Skin epidermis (tissue), 12 donors: ENCODE measurements around the gene C3orf70.
"Not testable (repeated sequence)": the region's sequence is repeated elsewhere in the genome, so short reads cannot be mapped to it uniquely, and the experiment has no call there.

Source experiments
- H3K27ac ChIP-seq, 21 experiments: fragments of 200-600 bp; sonication (generic) in 11 of 21; one replicate each; pipeline ENCODE4 v1.5.0; 2020; ENCODE audit warnings: mild to moderate bottlenecking in 3 of 21, inconsistent platforms in 2 of 21, moderate library complexity in 2 of 21
- H3K4me3 ChIP-seq, 7 experiments: fragments of 200-600 bp; sonication (generic) in 2 of 7; one replicate each; pipeline ENCODE4 v1.5.0; 2020; ENCODE audit warnings: inconsistent platforms in 2 of 7, mild to moderate bottlenecking in 2 of 7, moderate library complexity in 1 of 7

Gene C3orf70

GRCh38 chr3:185153171-185153771 lies 411 bp upstream of the C3orf70 start:
- peak overlapping the region; percentile 40 to 54 (median 49) for H3K4me3 ChIP-seq
- peak overlapping the region in 10 of 21 experiments; percentile 22 to 75 (median 50) for H3K27ac ChIP-seq

- Histone ChIP-seq H3K4me3 (peak overlapping the region; percentile 40 to 54 (median 49)), H3K27ac (peak overlapping the region in 15 of 21 experiments; percentile 1 to 75 (median 63))
These were observed 873 bp downstream of the C3orf70 start for GRCh38 chr3:185151964-185152409.

- H3K4me3 ChIP-seq, result peak overlapping the region in 2 of 7 experiments; percentile 40 to 49
- H3K27ac ChIP-seq, result peak overlapping the region in 3 of 21 experiments; percentile 1 to 75 (median 63)
These were observed 1.5 kb downstream of the C3orf70 start for GRCh38 chr3:185151101-185151963.

- Histone ChIP-seq H3K27ac (no peak overlapping the region), H3K4me3 (no peak overlapping the region)
These were observed 2.3 kb downstream of the C3orf70 start for GRCh38 chr3:185150561-185150960.

GRCh38 chr3:185149591-185149990 lies 3.3 kb downstream of the C3orf70 start:
- Histone ChIP-seq H3K4me3 (no peak overlapping the region), H3K27ac (no peak overlapping the region)

GRCh38 chr3:185145511-185145910 lies 7.3 kb downstream of the C3orf70 start:
- no peak overlapping the region for H3K4me3 ChIP-seq
- H3K27ac ChIP-seq, result no peak overlapping the region

GRCh38 chr3:185144784-185145183 lies 8.1 kb downstream of the C3orf70 start:
- Histone ChIP-seq H3K27ac (no peak overlapping the region), H3K4me3 (no peak overlapping the region)

GRCh38 chr3:185137821-185138220 lies 15.0 kb downstream of the C3orf70 start:
- H3K4me3 ChIP-seq, result no peak overlapping the region
- H3K27ac ChIP-seq, result no peak overlapping the region

GRCh38 chr3:185134509-185134908 lies 18.4 kb downstream of the C3orf70 start:
- Histone ChIP-seq H3K4me3 (no peak overlapping the region), H3K27ac (no peak overlapping the region)

- Histone ChIP-seq H3K4me3 (no peak overlapping the region), H3K27ac (no peak overlapping the region)
These were observed 21.1 kb downstream of the C3orf70 start for GRCh38 chr3:185131602-185132256.

GRCh38 chr3:185129083-185129482 lies 23.8 kb downstream of the C3orf70 start:
- no peak overlapping the region for H3K27ac ChIP-seq
- no peak overlapping the region for H3K4me3 ChIP-seq

GRCh38 chr3:185126201-185126600 lies 26.7 kb downstream of the C3orf70 start:
- Histone ChIP-seq H3K27ac (no peak overlapping the region), H3K4me3 (no peak overlapping the region)

GRCh38 chr3:185120126-185120525 lies 32.7 kb downstream of the C3orf70 start:
- no peak overlapping the region for H3K4me3 ChIP-seq
- no peak overlapping the region for H3K27ac ChIP-seq

GRCh38 chr3:185115371-185115770 lies 37.5 kb downstream of the C3orf70 start:
- H3K4me3 ChIP-seq, result no peak overlapping the region
- H3K27ac ChIP-seq, result no peak overlapping the region

- Histone ChIP-seq H3K4me3 (no peak overlapping the region), H3K27ac (no peak overlapping the region)
These were observed 38.1 kb downstream of the C3orf70 start for GRCh38 chr3:185114756-185115155.

GRCh38 chr3:185112186-185112585 lies 40.7 kb downstream of the C3orf70 start:
- Histone ChIP-seq H3K4me3 (no peak overlapping the region), H3K27ac (no peak overlapping the region)

- not testable (repeated sequence) for H3K27ac ChIP-seq, H3K4me3 ChIP-seq
These were observed 43.8 kb downstream of the C3orf70 start for GRCh38 chr3:185109012-185109411.

- H3K4me3 ChIP-seq, H3K27ac ChIP-seq: not testable (repeated sequence)
These were observed 46.5 kb downstream of the C3orf70 start for GRCh38 chr3:185106256-185106890.

GRCh38 chr3:185103359-185104127 lies 49.3 kb downstream of the C3orf70 start:
- H3K4me3 ChIP-seq, result no peak overlapping the region
- H3K27ac ChIP-seq, result no peak overlapping the region
